HUDEP-2 (cell line): Measurements from ENCODE around the gene BMX.

Source experiments
- DNase-seq, 76 experiments: peaks; one replicate each; lab custom pipeline; 2025; ENCODE audit not compliant: unreplicated experiment in 76 of 76; lab: John Stamatoyannopoulos, UW

The BMX gene

GRCh38 chrX:15504661-15505060, 4.1 kb downstream of the BMX start:
- no peak for DNase-seq

DNA sequence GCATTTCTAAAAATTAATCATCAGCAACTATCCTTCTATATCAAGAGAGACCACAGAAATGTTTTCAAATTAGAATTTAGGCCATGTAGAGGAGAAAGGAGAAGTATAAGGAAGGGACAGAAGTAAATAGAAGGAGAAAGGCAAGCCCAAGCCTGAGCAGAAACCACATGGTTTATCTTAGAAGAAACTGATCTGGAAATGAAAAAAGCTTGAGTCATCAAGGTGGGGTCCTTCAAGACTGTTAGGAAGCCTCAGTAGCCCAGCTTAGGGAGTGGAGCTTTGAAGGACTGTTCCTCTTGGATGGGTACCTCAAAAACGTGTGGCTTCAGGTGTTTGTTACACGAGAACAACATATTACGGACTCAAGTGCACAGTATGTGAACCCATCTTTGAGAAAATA, 4.5 kb downstream of the BMX start:
- peak in 25 of 76 experiments; percentile 0 to 56 (median 5) for DNase-seq

GRCh38 chrX:15507005-15507404, 6.4 kb downstream of the BMX start:
- DNase-seq: no peak

GRCh38 chrX:15509845-15510244, 9.2 kb downstream of the BMX start:
- DNase-seq: no peak

GRCh38 chrX:15511563-15511962, 11.0 kb downstream of the BMX start:
- no peak for DNase-seq

- no peak for DNase-seq
Measured at GRCh38 chrX:15512401-15512965, 11.9 kb downstream of the BMX start.

DNA sequence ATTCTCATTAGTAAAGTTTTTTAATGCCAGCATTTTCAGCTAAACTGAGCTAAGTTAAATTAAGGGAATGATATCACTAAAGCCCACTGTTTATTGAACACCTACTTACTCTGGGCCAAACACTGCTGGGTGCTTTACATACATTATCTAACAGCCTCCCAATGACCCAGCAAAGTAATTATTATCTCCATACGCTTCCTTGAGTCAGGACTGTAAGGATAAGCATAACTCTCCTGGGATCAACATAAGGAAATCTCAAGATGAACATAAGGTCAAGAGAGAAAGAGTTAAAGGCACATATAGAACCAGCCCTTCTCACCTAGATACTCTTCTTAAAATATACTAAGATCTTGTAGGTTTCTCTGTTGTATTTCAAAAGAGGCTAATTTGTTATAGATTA, 13.7 kb downstream of the BMX start:
- no peak for DNase-seq

- DNase-seq: peak in 75 of 76 experiments; percentile 1 to 91 (median 55)
Measured at GRCh38 chrX:15515931-15516330, 15.3 kb downstream of the BMX start.

- no peak for DNase-seq
Measured at GRCh38 chrX:15522464-15522863, 21.9 kb downstream of the BMX start.

DNA sequence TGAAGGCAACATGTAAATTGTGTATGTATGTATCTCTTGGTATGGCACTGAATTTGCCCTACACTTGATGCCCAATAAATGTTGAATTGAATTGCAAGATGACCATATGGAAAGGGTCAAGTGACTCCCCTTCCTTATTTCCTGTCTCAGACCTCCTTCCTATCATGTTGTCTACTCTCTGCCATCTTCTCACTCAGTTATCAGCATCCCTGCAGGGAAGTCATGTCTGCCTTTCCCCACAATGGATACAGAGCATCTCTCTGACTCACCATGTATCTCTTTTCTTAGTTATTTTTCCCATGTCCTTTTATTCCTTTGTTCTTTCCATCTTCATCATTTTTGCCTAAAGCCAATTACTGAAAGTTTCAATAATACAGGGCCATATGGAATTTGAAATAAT, 22.5 kb downstream of the BMX start:
- no peak for DNase-seq

DNA sequence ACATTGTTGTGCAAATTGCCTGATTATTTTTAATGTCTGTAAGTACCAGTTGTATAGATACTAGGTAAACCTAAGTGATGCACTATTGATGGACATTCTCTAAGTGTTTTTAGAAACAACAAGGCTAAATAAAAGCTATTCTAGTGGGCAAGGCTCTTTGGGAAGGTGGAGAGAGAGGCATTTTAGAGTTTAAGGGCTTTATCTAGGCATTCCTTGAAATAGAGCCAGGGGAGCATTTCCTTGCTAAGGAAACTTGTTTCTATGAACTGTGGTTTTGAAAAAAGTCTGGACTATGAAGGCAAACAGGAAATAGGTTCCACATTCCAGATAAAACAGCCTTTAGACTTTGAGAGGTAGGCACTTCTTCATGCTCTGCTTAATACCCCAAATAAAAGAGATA, 23.8 kb downstream of the BMX start:
- DNase-seq: no peak

DNA sequence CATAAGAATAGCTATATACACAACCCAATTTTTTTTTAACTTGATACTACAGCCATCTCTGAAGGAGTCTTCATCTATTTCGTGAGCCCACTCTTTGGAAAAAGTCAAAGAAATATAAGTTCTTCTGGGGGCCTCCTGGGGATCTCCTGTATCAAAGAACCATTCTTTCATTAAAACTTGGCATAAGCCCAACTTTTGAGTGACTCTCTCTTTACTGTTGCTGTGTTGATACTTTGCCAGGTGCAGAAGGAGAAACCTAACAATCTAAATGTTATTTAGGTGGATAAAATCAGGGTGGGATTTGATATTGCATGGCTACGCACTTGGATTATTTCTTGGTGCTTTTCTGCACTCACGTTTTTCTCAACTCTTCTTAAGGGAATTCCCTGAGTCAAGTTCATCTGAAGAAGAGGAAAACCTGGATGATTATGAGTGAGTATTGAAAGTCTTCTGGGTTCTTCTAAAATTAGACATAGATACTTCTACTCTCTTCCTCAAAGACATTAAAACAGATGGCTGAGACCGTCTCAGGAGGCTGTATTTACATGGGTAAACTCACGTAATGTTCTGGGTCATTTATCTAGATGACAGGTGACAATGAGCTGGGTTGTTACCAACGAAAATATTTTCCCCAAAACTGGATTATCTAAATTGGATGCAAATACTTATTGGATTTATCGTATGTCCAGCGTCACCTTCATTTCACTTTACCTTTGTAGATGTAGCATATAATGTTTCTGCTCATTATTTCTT, 25.2 kb downstream of the BMX start:
- no peak for DNase-seq

DNA sequence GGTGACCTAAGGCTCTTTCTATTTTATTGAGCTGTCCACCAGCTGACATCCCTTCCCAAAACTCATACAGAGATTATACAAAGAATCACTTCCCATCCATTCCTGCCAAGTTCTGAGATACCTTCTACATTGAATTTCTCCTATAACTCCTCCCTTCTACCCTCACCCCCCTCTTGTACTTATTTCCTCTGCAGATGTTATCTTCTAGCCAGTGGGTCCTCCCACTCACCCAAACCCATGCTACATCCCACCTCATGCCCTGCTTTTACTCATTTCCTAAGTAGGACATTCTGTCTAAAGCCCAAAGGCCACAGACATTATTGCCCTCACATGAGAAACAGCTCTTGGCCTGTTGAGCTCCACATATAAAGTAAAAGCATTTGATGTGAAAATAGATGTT, 28.6 kb downstream of the BMX start:
- DNase-seq: no peak

DNA sequence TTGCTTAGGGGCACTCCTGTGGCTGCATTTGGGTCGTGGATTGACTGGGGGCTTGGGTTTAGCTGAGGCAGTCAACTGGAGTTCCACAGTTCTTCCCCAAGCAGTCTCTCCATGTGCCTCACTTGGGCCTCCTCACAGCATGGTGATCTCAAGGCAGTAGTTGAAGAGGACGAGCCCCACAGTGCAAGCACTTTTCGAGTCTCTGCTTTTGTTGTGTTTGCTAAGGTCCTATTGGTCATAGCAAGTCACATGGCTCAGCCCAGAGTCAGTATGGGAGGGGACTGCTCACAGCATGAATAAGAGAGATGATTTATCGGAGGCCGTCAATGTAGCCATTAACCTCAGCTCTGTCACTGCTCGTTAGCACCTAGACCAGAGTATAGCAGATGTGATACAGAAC, 29.7 kb downstream of the BMX start:
- no peak for DNase-seq

DNA sequence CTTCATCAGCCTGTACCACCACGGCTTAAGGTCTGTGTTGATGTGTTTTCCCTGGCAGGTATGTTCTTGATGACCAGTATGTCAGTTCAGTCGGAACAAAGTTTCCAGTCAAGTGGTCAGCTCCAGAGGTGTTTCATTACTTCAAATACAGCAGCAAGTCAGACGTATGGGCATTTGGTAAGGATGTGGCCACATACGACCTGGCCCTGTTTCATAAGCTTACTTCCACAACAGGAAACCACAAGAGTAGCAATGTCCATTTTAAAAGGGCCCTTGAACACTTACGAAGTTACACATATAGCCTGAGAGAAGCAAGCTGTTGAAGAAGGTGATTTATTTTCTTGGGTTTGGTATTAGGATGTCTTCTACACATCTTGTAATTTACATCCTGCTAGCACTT, 46.1 kb downstream of the BMX start:
- DNase-seq: no peak

DNA sequence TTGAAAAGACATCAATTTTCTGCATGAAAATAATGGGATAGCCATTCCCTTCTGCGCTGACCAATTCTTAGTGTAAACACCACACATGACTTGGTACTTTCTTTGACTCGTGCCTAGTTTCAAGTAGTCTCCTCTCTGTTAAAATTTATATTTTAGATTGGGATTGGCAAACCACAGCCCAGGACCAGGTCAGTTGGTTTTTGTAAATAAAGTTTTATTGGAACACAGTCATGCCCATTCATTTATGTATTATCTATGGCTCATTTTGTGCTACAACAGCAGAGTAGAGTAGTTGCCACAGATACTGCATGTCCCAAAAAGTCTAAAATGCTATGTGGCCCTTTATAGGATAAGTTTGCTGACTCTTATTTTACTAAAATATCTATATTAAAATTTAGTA, 46.7 kb downstream of the BMX start:
- DNase-seq: no peak

GRCh38 chrX:15549189-15550012, 48.8 kb downstream of the BMX start:
- peak in 11 of 76 experiments; percentile 0 to 17 (median 2) for DNase-seq

- no peak for DNase-seq
Measured at GRCh38 chrX:15559227-15559626, 58.6 kb downstream of the BMX start.

DNA sequence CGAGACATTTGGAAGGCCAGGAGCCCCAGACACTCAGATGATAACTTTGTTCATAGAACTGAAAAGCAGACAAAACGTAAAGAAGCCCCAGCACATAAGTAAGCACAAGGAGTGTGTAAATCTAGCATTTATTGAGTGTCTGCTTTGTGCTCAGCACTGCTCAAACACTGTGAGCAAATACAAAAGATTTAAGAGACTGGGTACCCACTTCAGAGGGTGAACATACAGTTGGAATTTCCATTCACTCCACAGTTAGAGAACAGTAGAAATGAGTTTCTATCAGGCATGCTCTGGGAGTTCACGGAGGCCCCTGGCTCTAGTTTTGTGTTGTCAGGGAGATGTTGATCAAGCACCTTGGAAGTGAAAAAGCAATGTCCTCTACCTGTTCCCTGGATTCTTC, 60.3 kb downstream of the BMX start:
- DNase-seq: no peak

- DNase-seq: no peak
Measured at GRCh38 chrX:15563056-15563455, 62.4 kb downstream of the BMX start.

GRCh38 chrX:15564981-15565579, 64.5 kb downstream of the BMX start:
- DNase-seq: peak in 71 of 76 experiments; percentile 1 to 72 (median 35)
